NCI-H1092 treated with DMSO at 0.1 percent for 48 hours (cell line): ENCODE measurements around the gene RRP15.

Experiments used
- DNase-seq: peaks from one replicate; lab custom pipeline; 2025; lab: John Stamatoyannopoulos, UW

RRP15 gene, protein sequence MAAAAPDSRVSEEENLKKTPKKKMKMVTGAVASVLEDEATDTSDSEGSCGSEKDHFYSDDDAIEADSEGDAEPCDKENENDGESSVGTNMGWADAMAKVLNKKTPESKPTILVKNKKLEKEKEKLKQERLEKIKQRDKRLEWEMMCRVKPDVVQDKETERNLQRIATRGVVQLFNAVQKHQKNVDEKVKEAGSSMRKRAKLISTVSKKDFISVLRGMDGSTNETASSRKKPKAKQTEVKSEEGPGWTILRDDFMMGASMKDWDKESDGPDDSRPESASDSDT

DNA sequence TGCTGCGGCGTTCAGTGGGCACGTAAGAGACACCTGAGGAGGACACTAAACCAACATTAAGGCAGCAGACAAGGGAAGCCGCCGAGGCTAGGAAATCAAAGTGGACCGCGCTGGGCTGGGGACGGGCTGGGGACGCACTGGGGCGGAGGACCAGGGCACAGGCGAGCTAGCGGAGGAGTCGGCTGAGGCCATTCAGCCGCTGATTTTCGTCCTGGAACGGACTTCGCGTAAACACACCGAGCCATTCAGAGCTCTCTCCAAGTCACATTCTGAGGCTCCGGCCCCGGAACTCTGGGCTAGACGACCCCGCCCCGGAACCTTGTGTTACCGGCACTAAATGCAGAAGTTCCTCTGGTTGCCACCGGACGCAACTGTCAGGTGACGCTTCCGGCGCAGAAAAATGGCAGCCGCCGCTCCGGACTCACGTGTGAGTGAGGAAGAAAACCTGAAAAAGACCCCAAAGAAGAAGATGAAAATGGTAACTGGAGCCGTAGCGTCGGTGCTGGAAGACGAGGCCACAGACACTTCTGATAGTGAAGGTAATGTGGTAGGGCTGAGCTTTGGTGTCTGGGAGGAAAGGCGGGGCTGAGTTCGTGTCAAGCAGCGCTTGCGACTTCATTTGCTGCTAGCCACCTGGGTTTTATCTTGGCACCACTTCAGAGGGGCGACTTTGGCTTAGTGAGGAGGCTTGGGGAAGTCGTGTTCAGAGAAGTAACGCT lies at the start of gene RRP15:
RRP15 (plus strand) TSS at position 377 of the 719 bp plus-strand sequence; CDS start at position 401, 24 bp downstream.
- DNase-seq, result peak; percentile 91

- no peak for DNase-seq
Observed at GRCh38 chr1:218242171-218242570, 42.9 kb upstream of the RRP15 start.

DNA sequence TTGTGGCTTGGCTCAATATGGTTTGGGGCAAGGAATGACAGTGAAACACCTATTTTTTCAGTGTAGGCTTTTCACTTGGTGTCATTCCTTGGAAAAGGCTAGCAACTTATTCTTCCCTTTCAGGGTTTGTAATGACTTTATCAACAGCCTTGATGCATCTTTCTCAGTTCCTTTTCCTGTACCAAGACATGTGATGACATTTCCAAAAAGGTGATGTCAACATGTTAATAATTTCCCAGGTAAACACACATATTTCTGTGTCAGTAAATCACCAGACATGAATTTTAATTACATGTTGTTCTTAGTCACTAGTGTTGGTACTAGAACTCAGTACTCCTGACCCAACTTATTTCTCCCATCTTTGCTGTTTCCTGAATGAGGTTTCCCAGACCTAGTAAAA lies 37.8 kb upstream of the RRP15 start:
- DNase-seq, result no peak

- peak; percentile 80 for DNase-seq
Observed at GRCh38 chr1:218249338-218250140, 35.6 kb upstream of the RRP15 start.

GRCh38 chr1:218250492-218250891 lies 34.6 kb upstream of the RRP15 start:
- DNase-seq, result no peak

GRCh38 chr1:218254296-218254946 lies 30.7 kb upstream of the RRP15 start:
- no peak for DNase-seq

DNA sequence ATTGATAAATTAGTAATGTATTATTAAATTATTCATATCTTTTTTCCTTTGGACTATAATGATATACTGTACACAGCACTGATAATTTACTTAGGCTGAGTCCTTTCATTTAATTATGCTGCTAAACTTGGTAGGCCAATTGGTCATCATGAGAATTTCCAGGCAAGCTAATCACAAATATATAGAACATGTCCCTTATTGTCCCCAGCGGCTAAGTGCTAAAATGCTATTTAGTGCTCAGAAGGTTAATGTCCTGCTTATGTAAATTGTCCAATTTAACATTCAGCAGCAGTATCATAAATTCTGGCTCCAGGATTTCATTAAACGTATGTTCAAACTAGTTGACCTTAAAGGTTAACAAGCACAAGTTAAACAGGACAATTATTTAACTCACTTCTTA lies 30.0 kb upstream of the RRP15 start:
- no peak for DNase-seq

GRCh38 chr1:218257371-218257770 lies 27.7 kb upstream of the RRP15 start:
- no peak for DNase-seq

- DNase-seq, result no peak
Observed at GRCh38 chr1:218257971-218258370, 27.1 kb upstream of the RRP15 start.

DNA sequence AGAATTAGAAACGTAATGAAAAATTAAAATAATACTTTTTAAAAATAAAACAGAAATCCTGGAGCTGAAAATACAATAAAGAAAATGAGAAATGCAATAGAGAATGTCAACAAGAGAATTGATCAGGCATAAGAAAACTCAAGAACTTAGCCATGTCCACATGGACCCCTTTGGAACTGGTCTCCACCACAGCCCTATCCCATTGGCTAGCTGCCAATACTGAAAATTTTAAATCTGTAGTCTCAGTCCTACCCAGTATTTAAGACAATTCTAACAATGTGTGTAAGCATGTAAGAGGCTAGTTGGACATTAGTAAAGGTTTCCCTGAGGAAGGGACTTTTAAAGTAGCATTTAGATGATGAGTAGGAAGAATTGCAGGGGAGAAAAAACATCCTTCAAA lies 25.8 kb upstream of the RRP15 start:
- no peak for DNase-seq

GRCh38 chr1:218259800-218260199 lies 25.3 kb upstream of the RRP15 start:
- DNase-seq, result no peak

GRCh38 chr1:218262259-218262658 lies 22.8 kb upstream of the RRP15 start:
- no peak for DNase-seq

- no peak for DNase-seq
Observed at GRCh38 chr1:218266356-218266755, 18.7 kb upstream of the RRP15 start.

GRCh38 chr1:218272366-218272765 lies 12.7 kb upstream of the RRP15 start:
- no peak for DNase-seq

GRCh38 chr1:218273762-218274479 lies 11.2 kb upstream of the RRP15 start:
- DNase-seq, result peak; percentile 18

DNA sequence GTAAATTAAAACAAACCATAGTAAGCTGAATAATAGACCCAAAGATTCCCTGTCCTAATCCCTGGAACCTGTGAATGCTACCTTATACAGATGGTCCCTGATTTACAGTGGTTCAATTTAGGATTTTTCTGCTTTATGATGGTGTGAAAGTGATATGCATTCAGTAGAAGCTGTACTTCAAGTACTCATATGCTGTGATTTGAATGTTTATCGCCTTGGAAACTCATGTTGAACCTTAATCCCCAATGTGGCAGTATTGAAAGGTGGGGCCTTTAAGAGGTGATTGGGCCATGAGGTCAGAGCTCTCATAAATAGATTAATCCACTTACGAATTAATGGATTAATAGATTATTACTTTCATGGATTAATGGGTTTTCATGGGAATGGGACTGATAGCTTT lies 10.6 kb upstream of the RRP15 start:
- no peak for DNase-seq

DNA sequence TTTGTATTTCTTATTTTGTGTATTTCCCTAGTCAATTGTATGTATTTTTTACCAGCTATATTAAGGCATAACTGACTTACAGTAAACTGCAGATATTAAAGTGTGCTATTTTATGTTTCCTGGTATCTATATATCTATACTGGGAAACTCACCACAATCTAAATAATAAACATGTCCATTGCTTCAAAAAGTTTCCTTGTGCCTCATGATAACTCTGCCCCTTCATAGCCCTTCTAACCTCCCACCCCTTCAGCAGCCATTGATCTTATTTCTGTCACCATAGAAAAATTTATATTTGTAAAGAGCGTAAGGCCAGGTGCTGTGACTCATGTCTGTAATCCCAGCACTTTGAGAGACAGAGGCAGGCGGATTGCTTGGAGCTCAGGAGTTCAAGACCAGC lies 9.3 kb upstream of the RRP15 start:
- no peak for DNase-seq

DNA sequence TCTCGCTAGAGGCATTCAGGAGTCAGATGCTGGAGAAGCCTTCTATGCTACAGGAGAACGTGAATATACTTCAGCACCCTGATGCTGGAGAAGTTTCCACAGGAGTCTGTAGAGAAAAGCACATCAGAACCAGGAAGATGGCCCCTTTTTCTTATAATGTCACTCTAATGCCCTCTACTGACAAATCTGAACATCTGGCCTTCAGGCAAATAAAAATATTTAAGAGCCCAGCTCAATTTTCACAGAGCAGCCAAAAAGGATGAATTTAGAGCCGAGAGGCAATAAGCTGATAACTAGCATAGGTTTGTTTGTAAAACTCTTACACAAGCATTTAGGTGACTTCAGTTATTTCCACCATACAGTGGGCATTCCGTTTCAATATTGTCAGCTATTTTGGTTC lies 3.8 kb upstream of the RRP15 start:
- DNase-seq, result no peak

GRCh38 chr1:218284377-218284916 lies 646 bp upstream of the RRP15 start:
- DNase-seq, result no peak

- DNase-seq, result no peak
Observed at GRCh38 chr1:218292515-218292914, 7.4 kb downstream of the RRP15 start.

GRCh38 chr1:218294546-218294945 lies 9.5 kb downstream of the RRP15 start:
- no peak for DNase-seq
